Retina (tissue), 1 donor: ENCODE measurements around the gene NOL8.

Experiments
- DNase-seq: peaks from one replicate; pipeline ENCODE4 v3.0.0-alpha.2; 2016

Gene NOL8

GRCh38 chr9:92325269-92325990, at the start of gene NOL8, which contains the start of gene CENPP:
NOL8 (minus strand) TSS chr9:92325350; CDS start chr9:92324161, 1,189 bp downstream.
CENPP (plus strand) TSS chr9:92325953.
- DNase-seq: peak; percentile 100

- DNase-seq: no peak
Observed at GRCh38 chr9:92373167-92373566, 48.0 kb upstream of the NOL8 start.

- DNase-seq: no peak
Observed at GRCh38 chr9:92369075-92369474, 43.9 kb upstream of the NOL8 start.

- DNase-seq: no peak
Observed at GRCh38 chr9:92360083-92360482, 34.9 kb upstream of the NOL8 start.

- no peak for DNase-seq
Observed at GRCh38 chr9:92359394-92359995, 34.3 kb upstream of the NOL8 start.

- no peak for DNase-seq
Observed at GRCh38 chr9:92353051-92353450, 27.9 kb upstream of the NOL8 start.

GRCh38 chr9:92350740-92351133, 25.6 kb upstream of the NOL8 start:
- no peak for DNase-seq

- no peak for DNase-seq
Observed at GRCh38 chr9:92349771-92350739, 24.9 kb upstream of the NOL8 start.

- DNase-seq: no peak
Observed at GRCh38 chr9:92345582-92345981, 20.4 kb upstream of the NOL8 start.

GRCh38 chr9:92342825-92343488, 17.8 kb upstream of the NOL8 start:
- DNase-seq: no peak

- DNase-seq: no peak
Observed at GRCh38 chr9:92341578-92341977, 16.4 kb upstream of the NOL8 start.

- no peak for DNase-seq
Observed at GRCh38 chr9:92333282-92333634, 8.1 kb upstream of the NOL8 start.

GRCh38 chr9:92332577-92333281, 7.6 kb upstream of the NOL8 start:
- DNase-seq: no peak

GRCh38 chr9:92328225-92328624, 3.1 kb upstream of the NOL8 start:
- DNase-seq: no peak

- DNase-seq: no peak
Observed at GRCh38 chr9:92327283-92327850, 2.2 kb upstream of the NOL8 start.

GRCh38 chr9:92325991-92326500, 896 bp upstream of the NOL8 start:
- DNase-seq: no peak

GRCh38 chr9:92324889-92325268, 271 bp downstream of the NOL8 start:
- DNase-seq: no peak

- no peak for DNase-seq
Observed at GRCh38 chr9:92324431-92324830, 719 bp downstream of the NOL8 start.

GRCh38 chr9:92315456-92315855, 9.7 kb downstream of the NOL8 start:
- no peak for DNase-seq

GRCh38 chr9:92313624-92314012, 11.5 kb downstream of the NOL8 start:
- no peak for DNase-seq

GRCh38 chr9:92312887-92313623, 12.1 kb downstream of the NOL8 start:
- DNase-seq: no peak
